AG08395 (cell line): ENCODE results near the gene RASIP1.

ENCODE experiments used
- DNase-seq: peaks from one replicate; pipeline ENCODE4 v3.0.0; 2012; ENCODE audit warnings: mixed read lengths, low spot score

RASIP1 gene

GRCh38 chr19:48755787-48756186 lies 15.4 kb upstream of the RASIP1 start:
- no peak for DNase-seq

- DNase-seq, result no peak
Observed at GRCh38 chr19:48755084-48755641, 14.8 kb upstream of the RASIP1 start, which contains the start of gene FGF21. FGF21 (plus strand) TSS chr19:48755524; CDS start chr19:48756237, 713 bp downstream.

- peak; percentile 48 for DNase-seq
Observed at GRCh38 chr19:48752496-48753365, 12.3 kb upstream of the RASIP1 start, which contains the start of gene FUT1. FUT1 (minus strand) TSS chr19:48752641; CDS start chr19:48751281, 1,360 bp downstream.

GRCh38 chr19:48751845-48752495 lies 11.6 kb upstream of the RASIP1 start:
- no peak for DNase-seq

- DNase-seq, result no peak
Observed at GRCh38 chr19:48750771-48751504, 10.5 kb upstream of the RASIP1 start.

GRCh38 chr19:48750351-48750750 lies 9.9 kb upstream of the RASIP1 start:
- DNase-seq, result no peak

- DNase-seq, result no peak
Observed at GRCh38 chr19:48749571-48750198, 9.3 kb upstream of the RASIP1 start.

GRCh38 chr19:48746738-48747575 lies 6.5 kb upstream of the RASIP1 start, which contains the start of gene IZUMO1:
IZUMO1 (minus strand) TSS chr19:48746909; CDS start chr19:48745859, 1,050 bp downstream.
- peak; percentile 87 for DNase-seq

- DNase-seq, result no peak
Observed at GRCh38 chr19:48746110-48746509, 5.7 kb upstream of the RASIP1 start.

- DNase-seq, result peak; percentile 80
Observed at GRCh38 chr19:48745208-48745995, 5.0 kb upstream of the RASIP1 start.

- DNase-seq, result no peak
Observed at GRCh38 chr19:48742096-48742495, 1.7 kb upstream of the RASIP1 start.

- no peak for DNase-seq
Observed at GRCh38 chr19:48741129-48741999, 954 bp upstream of the RASIP1 start.

- no peak for DNase-seq
Observed at GRCh38 chr19:48739404-48740163, 826 bp downstream of the RASIP1 start.

- peak; percentile 86 for DNase-seq
Observed at GRCh38 chr19:48738557-48739403, 1.6 kb downstream of the RASIP1 start.

GRCh38 chr19:48737360-48737998 lies 2.9 kb downstream of the RASIP1 start:
- DNase-seq, result no peak

GRCh38 chr19:48735031-48735615 lies 5.3 kb downstream of the RASIP1 start:
- DNase-seq, result no peak
